ENCODE measurements around the gene SLC44A3. TPM values are rescaled to one million over a fixed set of nuclear protein-coding genes. Genes with fewer than 3 reads are reported as not detected.

SLC44A3 gene
- total RNA-seq, 1 donor from 2014 or later: 19.5 TPM

GRCh38 chr1:94801919-94802546, 18.1 kb upstream of the SLC44A3 start:
- peak overlapping the region; percentile 39 for H3K27ac Mint-ChIP-seq
- H3K4me1 Mint-ChIP-seq (ENCODE audit: unreplicated experiment): peaks cover 66% of the 10 kb centered on the region
- no peaks in the 10 kb centered on the region for H3K9me3 Mint-ChIP-seq
- no peaks in the 10 kb centered on the region for H3K27me3 Mint-ChIP-seq
- DNase-seq (ENCODE audit: extremely low spot score, unreplicated experiment): no peak
- peak overlapping the region; percentile 12 for H3K4me3 Mint-ChIP-seq
- no peaks in the 10 kb centered on the region for H3K36me3 Mint-ChIP-seq
- TF ChIP-seq CTCF (conservative IDR thresholded peaks at IDR 0.05): peak; percentile 63

- H3K27me3 Mint-ChIP-seq: no peaks in the 10 kb centered on the region
- no peaks in the 10 kb centered on the region for H3K36me3 Mint-ChIP-seq
- no peak overlapping the region for H3K4me3 Mint-ChIP-seq
- no peak overlapping the region for H3K27ac Mint-ChIP-seq
- peaks cover 63% of the 10 kb centered on the region for H3K4me1 Mint-ChIP-seq (ENCODE audit: unreplicated experiment)
- H3K9me3 Mint-ChIP-seq: no peaks in the 10 kb centered on the region
- no peak for TF ChIP-seq CTCF (conservative IDR thresholded peaks at IDR 0.05)
- DNase-seq (ENCODE audit: extremely low spot score, unreplicated experiment): no peak
Observed at GRCh38 chr1:94803106-94803505, 17.1 kb upstream of the SLC44A3 start.

GRCh38 chr1:94803517-94804441, 16.4 kb upstream of the SLC44A3 start:
- Mint-ChIP-seq H3K27ac (peak overlapping the region; percentile 49), H3K27me3 (no peaks in the 10 kb centered on the region), H3K4me3 (peak overlapping the region; percentile 42), H3K9me3 (no peaks in the 10 kb centered on the region), H3K4me1 (ENCODE audit: unreplicated experiment) (peaks cover 64% of the 10 kb centered on the region), H3K36me3 (no peaks in the 10 kb centered on the region)
- DNase-seq (ENCODE audit: extremely low spot score, unreplicated experiment): no peak
- TF ChIP-seq CTCF (conservative IDR thresholded peaks at IDR 0.05): no peak

- Mint-ChIP-seq H3K27me3 (no peaks in the 10 kb centered on the region), H3K27ac (peak overlapping the region; percentile 49), H3K4me1 (ENCODE audit: unreplicated experiment) (peaks cover 62% of the 10 kb centered on the region), H3K9me3 (no peaks in the 10 kb centered on the region), H3K4me3 (no peak overlapping the region), H3K36me3 (no peaks in the 10 kb centered on the region)
- DNase-seq (ENCODE audit: extremely low spot score, unreplicated experiment): no peak
- TF ChIP-seq CTCF (conservative IDR thresholded peaks at IDR 0.05): no peak
Observed at GRCh38 chr1:94804442-94804837, 15.7 kb upstream of the SLC44A3 start.

- TF ChIP-seq CTCF (conservative IDR thresholded peaks at IDR 0.05): peak; percentile 100
- H3K27ac Mint-ChIP-seq: peak overlapping the region; percentile 11
- no peak for DNase-seq (ENCODE audit: extremely low spot score, unreplicated experiment)
- H3K4me1 Mint-ChIP-seq (ENCODE audit: unreplicated experiment): peaks cover 59% of the 10 kb centered on the region
- H3K4me3 Mint-ChIP-seq: peak overlapping the region; percentile 63
- H3K27me3 Mint-ChIP-seq: no peaks in the 10 kb centered on the region
- H3K36me3 Mint-ChIP-seq: no peaks in the 10 kb centered on the region
- H3K9me3 Mint-ChIP-seq: no peaks in the 10 kb centered on the region
Observed at GRCh38 chr1:94805912-94806311, 14.2 kb upstream of the SLC44A3 start.

All from type B pancreatic cell (in vitro differentiated cells).